Measurements from ENCODE around the gene ST6GALNAC2. TPM values are rescaled to one million over a fixed set of nuclear protein-coding genes. Genes with fewer than 3 reads are reported as not detected.
"Not testable (repeated sequence)": the region's sequence is repeated elsewhere in the genome, so short reads cannot be mapped to it uniquely, and the experiment has no call there.

ST6GALNAC2 gene
- total RNA-seq, 1 donor from 2014 or later: 0.91 TPM

DNA sequence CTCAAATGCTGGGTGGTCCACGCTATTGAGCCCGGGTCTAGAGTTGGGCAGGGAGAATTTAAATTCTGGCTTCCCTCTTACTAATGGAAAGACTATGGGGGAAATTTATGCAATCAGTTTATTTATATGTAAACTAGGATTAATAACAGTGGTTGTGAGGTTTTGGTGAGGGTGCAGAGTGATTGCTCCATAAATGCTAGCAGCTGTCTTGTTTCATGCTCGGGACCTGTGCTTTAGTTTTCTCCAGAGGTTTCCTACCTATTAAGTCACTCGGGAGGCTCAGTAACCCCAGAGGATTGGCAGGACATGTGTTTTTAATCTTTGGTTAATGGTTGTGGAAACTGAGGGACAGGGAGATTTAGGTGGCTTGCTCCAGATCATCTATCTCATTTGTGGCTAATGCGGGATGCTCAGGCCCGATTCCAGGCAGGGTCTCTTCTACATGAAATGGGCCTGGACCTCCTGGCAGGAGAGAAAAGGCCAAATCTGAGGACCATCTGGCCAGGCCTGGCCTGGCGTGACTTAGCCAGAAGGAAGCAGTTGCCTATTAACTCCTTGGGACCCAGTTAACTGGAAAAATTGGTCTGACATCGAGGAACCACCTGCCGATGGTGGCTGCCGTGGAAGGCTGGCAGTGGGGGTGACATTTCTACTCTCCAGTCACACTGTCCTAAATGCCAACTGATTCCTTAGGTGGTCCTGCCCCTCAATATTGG lies 43.8 kb downstream of the ST6GALNAC2 start:
- DNase-seq (ENCODE audit: low read depth): no peak

- peak; percentile 97 for DNase-seq (ENCODE audit: low read depth)
Observed at GRCh38 chr17:76540381-76541300, 45.0 kb downstream of the ST6GALNAC2 start.

- no peak for DNase-seq (ENCODE audit: low read depth)
Observed at GRCh38 chr17:76539631-76540271, 45.9 kb downstream of the ST6GALNAC2 start, which contains the start of gene PRCD. Gene PRCD, plus strand, starts transcription at chr17:76540044. Its CDS starts 98 bp downstream, at chr17:76540142.

- DNase-seq (ENCODE audit: low read depth): no peak
Observed at GRCh38 chr17:76538941-76539570, 46.6 kb downstream of the ST6GALNAC2 start.

- DNase-seq (ENCODE audit: low read depth): no peak
Observed at GRCh38 chr17:76538281-76538931, 47.3 kb downstream of the ST6GALNAC2 start.

GRCh38 chr17:76537578-76538280 lies 47.9 kb downstream of the ST6GALNAC2 start, which contains the start of gene CYGB:
Gene CYGB, minus strand, starts transcription at chr17:76537709. Its CDS starts 167 bp downstream, at chr17:76537542.
- DNase-seq (ENCODE audit: low read depth): no peak

- DNase-seq (ENCODE audit: low read depth): no peak
Observed at GRCh38 chr17:76537288-76537577, 48.4 kb downstream of the ST6GALNAC2 start.

DNA sequence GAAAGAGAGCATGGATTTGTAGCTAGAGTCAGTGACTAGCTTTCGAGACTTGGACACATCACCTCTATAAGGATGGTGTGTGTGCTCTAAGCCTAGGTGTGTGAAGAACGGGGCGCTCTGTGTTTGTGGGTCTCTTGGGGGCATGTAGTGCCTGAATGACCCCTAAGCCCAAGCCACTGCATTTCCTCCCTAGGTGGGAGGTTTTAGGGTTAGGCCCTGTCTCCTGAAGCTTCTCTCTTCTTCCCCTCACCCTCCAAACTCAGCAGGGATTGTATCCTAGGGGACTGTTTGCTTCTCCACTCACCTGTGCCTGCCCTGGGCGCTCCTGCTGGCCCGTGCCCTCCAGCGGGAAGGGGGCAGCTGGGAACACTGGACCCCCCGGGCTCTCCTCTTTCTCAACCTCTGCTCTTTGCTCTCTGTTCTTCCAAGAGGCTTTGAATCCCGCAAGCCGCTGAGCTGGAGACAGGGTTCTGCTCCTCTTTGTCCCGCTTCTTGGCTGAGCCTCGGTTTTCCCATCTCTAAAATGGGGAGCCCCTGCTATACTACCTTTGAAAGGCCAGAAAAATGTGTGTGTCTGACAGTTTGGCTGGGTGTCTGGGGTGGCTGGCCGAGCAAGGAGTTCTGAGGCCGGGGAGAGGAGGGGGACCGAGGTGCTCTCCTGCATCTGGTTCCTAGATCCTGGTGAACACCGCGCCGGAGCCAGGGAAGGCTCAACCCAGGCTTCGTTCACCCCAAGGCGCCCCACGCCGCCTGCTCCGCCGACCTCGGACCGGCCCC lies 49.0 kb downstream of the ST6GALNAC2 start:
- DNase-seq (ENCODE audit: low read depth): no peak

GRCh38 chr17:76535788-76536510 lies 49.7 kb downstream of the ST6GALNAC2 start:
- DNase-seq (ENCODE audit: low read depth): no peak

DNA sequence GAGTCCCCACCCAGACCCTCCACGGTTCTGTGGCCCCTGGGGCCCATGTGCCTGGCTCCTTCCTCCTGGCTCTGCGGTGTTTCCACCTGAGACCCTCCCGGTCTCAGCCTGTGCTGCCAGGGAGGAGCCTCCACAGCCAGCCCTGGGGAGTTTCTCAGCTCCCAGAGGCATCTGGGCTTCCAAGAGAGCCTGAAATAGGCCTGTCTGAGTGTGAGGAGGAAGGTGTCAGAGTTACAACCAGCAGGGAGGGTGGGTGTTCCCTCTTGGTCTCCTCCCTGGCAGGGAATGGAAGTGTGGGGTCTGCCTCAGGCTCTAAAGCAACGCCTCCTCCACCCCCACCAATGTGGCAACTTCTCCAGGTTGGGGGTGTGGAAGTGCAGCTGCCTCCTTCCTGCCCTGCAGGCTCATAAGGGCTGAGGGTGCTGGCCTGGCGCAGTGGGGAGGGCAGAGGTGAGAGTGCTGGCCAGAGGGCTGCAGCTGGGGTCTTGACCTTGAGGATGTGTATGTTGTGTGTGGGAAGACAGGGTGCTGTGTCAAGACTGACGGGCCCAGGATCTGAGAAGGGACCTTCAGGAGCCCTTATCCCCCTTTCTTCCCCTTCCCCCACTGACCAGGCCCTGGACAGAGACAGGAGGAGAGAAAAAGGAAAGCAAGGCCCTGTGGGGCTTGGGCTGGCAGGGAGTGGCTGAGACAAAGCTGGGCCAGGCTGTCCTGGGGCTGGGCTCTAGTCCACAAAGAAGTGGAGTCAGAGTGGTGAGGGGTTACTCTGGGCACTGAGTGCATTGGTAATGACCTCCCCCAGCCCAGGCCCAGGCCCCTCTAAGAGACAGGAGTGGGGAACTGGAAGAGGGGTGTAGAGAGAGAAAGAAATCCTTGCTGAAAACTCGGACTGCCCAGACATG lies 50.6 kb downstream of the ST6GALNAC2 start:
- DNase-seq (ENCODE audit: low read depth): no peak

- not testable (repeated sequence) for DNase-seq (ENCODE audit: low read depth)
Observed at GRCh38 chr17:76533640-76534359, 51.9 kb downstream of the ST6GALNAC2 start.

DNA sequence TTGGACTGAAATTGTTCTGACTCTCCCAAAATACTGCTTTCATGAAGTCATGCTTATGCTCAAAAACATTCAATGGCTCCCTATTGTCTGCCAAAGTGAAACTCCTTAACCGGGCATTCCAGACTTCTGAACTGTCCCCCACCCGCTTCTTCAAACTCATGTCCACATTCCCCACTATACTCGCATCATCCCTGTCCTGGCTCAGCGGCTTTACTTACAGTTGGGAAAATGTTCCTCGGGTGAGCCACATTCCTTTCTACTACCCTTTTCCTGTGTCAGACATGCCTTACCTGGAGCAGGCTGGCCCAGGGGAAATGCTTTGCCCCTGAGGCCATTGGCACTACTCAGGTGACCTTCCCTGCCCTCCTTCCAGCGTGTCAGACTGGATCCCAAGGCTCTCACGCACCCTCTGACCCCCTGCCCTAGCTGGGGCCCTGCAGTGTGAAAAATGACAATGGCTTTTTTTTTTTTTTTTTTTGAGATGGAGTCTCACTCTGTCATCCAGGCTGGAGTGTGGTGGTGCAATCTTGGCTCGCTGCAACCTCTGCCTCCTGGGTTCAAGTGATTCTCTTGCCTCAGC lies 53.5 kb downstream of the ST6GALNAC2 start:
- DNase-seq (ENCODE audit: low read depth): no peak

- DNase-seq (ENCODE audit: low read depth): no peak
Observed at GRCh38 chr17:76531486-76532038, 54.1 kb downstream of the ST6GALNAC2 start.

GRCh38 chr17:76530811-76531485 lies 54.7 kb downstream of the ST6GALNAC2 start:
- DNase-seq (ENCODE audit: low read depth): no peak

- DNase-seq (ENCODE audit: low read depth): peak; percentile 36
Observed at GRCh38 chr17:76530095-76530723, 55.5 kb downstream of the ST6GALNAC2 start.
